Activated naive CD4-positive, alpha-beta T cell treated with anti-CD3 and anti-CD28 coated beads, Interleukin-2, amount 50 U/mL, for 72 hours (primary cell): ENCODE results near the gene NEIL1. TPM values are rescaled to one million over a fixed set of nuclear protein-coding genes. Genes with fewer than 3 reads are reported as not detected.
"Not testable (repeated sequence)": the region's sequence is repeated elsewhere in the genome, so short reads cannot be mapped to it uniquely, and the experiment has no call there.

Experiments used
- ATAC-seq, 2 donors: fragments of 150-1000 bp; cut with Tn5 transposase; 2 replicates each; pipeline ENCODE4 v1.10.0; 2021; ENCODE audit warnings: mild to moderate bottlenecking in 2 of 2, moderate library complexity in 2 of 2
- DNase-seq, 2 donors: peaks; one replicate each; pipeline ENCODE4 v3.0.0; 2021 to 2022; ENCODE audit warnings: low spot score in 2 of 2
- H3K27ac Mint-ChIP-seq, 2 donors: one replicate each; pipeline ENCODE4 v1.8.0; 2022; ENCODE audit warnings: mild to moderate bottlenecking in 2 of 2, mixed read lengths in 2 of 2
- H3K36me3 Mint-ChIP-seq, 2 donors: one replicate each; pipeline ENCODE4 v1.8.0; 2022; ENCODE audit warnings: mixed read lengths in 2 of 2
- H3K9me3 Mint-ChIP-seq, 2 donors: one replicate each; pipeline ENCODE4 v1.8.0; 2022; ENCODE audit warnings: mixed read lengths in 2 of 2
- total RNA-seq, 2 donors: library from RNA; stranded (reverse); gene quantifications; one replicate each; pipeline ENCODE4 v1.2.3, GENCODE V29; 2022

Gene NEIL1
- 10 to 100 TPM in 1 of 2 donors, 1 to 10 TPM in 1; 9.4 to 20.4 TPM for total RNA-seq

GRCh38 chr15:75346796-75347221 lies at the start of gene NEIL1:
TSS of gene NEIL1 (plus strand) at chr15:75347039. CDS start at chr15:75348906, 1,867 bp downstream.
- Mint-ChIP-seq H3K36me3 (peaks cover 0 to 26% of the 10 kb centered on the region in 2 donors), H3K9me3 (peaks cover 3 to 9% of the 10 kb centered on the region in 2 donors), H3K27ac (no peak within 1 kb of the TSS)
- DNase-seq (no peak), ATAC-seq (peak in 1 of 2 donors; percentile 1)

GRCh38 chr15:75298541-75299310 lies 48.1 kb upstream of the NEIL1 start:
- H3K9me3 Mint-ChIP-seq, H3K36me3 Mint-ChIP-seq, H3K27ac Mint-ChIP-seq, DNase-seq: not testable (repeated sequence)
- ATAC-seq = peak; percentile 97 to 99

GRCh38 chr15:75299311-75299688 lies 47.5 kb upstream of the NEIL1 start:
- not testable (repeated sequence) for H3K27ac Mint-ChIP-seq, H3K9me3 Mint-ChIP-seq
- ATAC-seq = peak; percentile 94 to 95

GRCh38 chr15:75300026-75300425 lies 46.8 kb upstream of the NEIL1 start:
- DNase-seq, H3K36me3 Mint-ChIP-seq, H3K27ac Mint-ChIP-seq, ATAC-seq, H3K9me3 Mint-ChIP-seq: not testable (repeated sequence)

More at GRCh38 chr15:75299311-75299688, 47.5 kb upstream of the NEIL1 start:
- peak; percentile 70 to 74 for DNase-seq
- H3K36me3 Mint-ChIP-seq = not testable (repeated sequence)

- no peak overlapping the region for H3K27ac Mint-ChIP-seq
- H3K36me3 Mint-ChIP-seq = no peaks in the 10 kb centered on the region
- H3K9me3 Mint-ChIP-seq = no peaks in the 10 kb centered on the region
- ATAC-seq (no peak), DNase-seq (no peak)
Measured at GRCh38 chr15:75302318-75302717, 44.5 kb upstream of the NEIL1 start.

GRCh38 chr15:75302753-75303152 lies 44.1 kb upstream of the NEIL1 start:
- H3K9me3 Mint-ChIP-seq, DNase-seq, ATAC-seq, H3K36me3 Mint-ChIP-seq, H3K27ac Mint-ChIP-seq: not testable (repeated sequence)

- Mint-ChIP-seq H3K36me3 (no peaks in the 10 kb centered on the region), H3K9me3 (no peaks in the 10 kb centered on the region), H3K27ac (no peak overlapping the region)
- no peak for ATAC-seq
- no peak for DNase-seq
Measured at GRCh38 chr15:75306188-75306587, 40.7 kb upstream of the NEIL1 start.

- peak in 1 of 2 donors; percentile 63 for ATAC-seq
- DNase-seq = peak in 1 of 2 donors; percentile 24
- H3K9me3 Mint-ChIP-seq = no peaks in the 10 kb centered on the region
- H3K27ac Mint-ChIP-seq = no peak overlapping the region
- no peaks in the 10 kb centered on the region for H3K36me3 Mint-ChIP-seq
Measured at GRCh38 chr15:75307778-75308390, 39.0 kb upstream of the NEIL1 start.

GRCh38 chr15:75309711-75310110 lies 37.1 kb upstream of the NEIL1 start:
- no peaks in the 10 kb centered on the region for H3K9me3 Mint-ChIP-seq
- no peak overlapping the region for H3K27ac Mint-ChIP-seq
- H3K36me3 Mint-ChIP-seq = no peaks in the 10 kb centered on the region
- ATAC-seq = no peak
- no peak for DNase-seq

GRCh38 chr15:75312548-75312947 lies 34.3 kb upstream of the NEIL1 start:
- peak overlapping the region in 1 of 2 donors; percentile 30 for H3K27ac Mint-ChIP-seq
- peak in 1 of 2 donors; percentile 56 for ATAC-seq
- not testable (repeated sequence) for H3K36me3 Mint-ChIP-seq, H3K9me3 Mint-ChIP-seq, DNase-seq

- Mint-ChIP-seq H3K36me3 (no peaks in the 10 kb centered on the region), H3K27ac (peak overlapping the region in 1 of 2 donors; percentile 41), H3K9me3 (no peaks in the 10 kb centered on the region)
- ATAC-seq (peak in 1 of 2 donors; percentile 85), DNase-seq (no peak)
Measured at GRCh38 chr15:75313116-75313845, 33.6 kb upstream of the NEIL1 start.

GRCh38 chr15:75314552-75315290 lies 32.1 kb upstream of the NEIL1 start:
- Mint-ChIP-seq H3K27ac (no peak overlapping the region), H3K9me3 (no peaks in the 10 kb centered on the region), H3K36me3 (no peaks in the 10 kb centered on the region)
- ATAC-seq = no peak
- DNase-seq = no peak

GRCh38 chr15:75319231-75319897 lies 27.5 kb upstream of the NEIL1 start:
- H3K9me3 Mint-ChIP-seq, ATAC-seq, H3K36me3 Mint-ChIP-seq, DNase-seq, H3K27ac Mint-ChIP-seq: not testable (repeated sequence)

- DNase-seq = no peak
- no peak for ATAC-seq
Measured at GRCh38 chr15:75321711-75322110, 25.1 kb upstream of the NEIL1 start.

GRCh38 chr15:75325922-75326321 lies 20.9 kb upstream of the NEIL1 start:
- no peaks in the 10 kb centered on the region for H3K36me3 Mint-ChIP-seq
- no peaks in the 10 kb centered on the region for H3K9me3 Mint-ChIP-seq
- ATAC-seq = no peak
- no peak overlapping the region for H3K27ac Mint-ChIP-seq
- DNase-seq = no peak

More at GRCh38 chr15:75321711-75322110, 25.1 kb upstream of the NEIL1 start:
- Mint-ChIP-seq H3K9me3 (no peaks in the 10 kb centered on the region), H3K36me3 (no peaks in the 10 kb centered on the region), H3K27ac (no peak overlapping the region)

GRCh38 chr15:75327005-75327404 lies 19.8 kb upstream of the NEIL1 start:
- no peaks in the 10 kb centered on the region for H3K9me3 Mint-ChIP-seq

More at GRCh38 chr15:75327005-75327404, 19.8 kb upstream of the NEIL1 start:
- ATAC-seq = no peak
- no peak for DNase-seq
- no peaks in the 10 kb centered on the region for H3K36me3 Mint-ChIP-seq
- H3K27ac Mint-ChIP-seq = no peak overlapping the region
